Neutrophil (primary cell): ENCODE data around the gene PPM1A.
A peak's percentile ranks its signal among the peaks of the same experiment; 100 is the strongest.

ENCODE experiments used
- H3K27ac ChIP-seq: fragments of 200-600 bp; sonication (generic); 2 replicates; pipeline ENCODE4 v1.5.1; 2016; ENCODE audit warnings: mild to moderate bottlenecking, moderate library complexity
- H3K27me3 ChIP-seq: fragments of 200-600 bp; sonication (generic); 2 replicates; pipeline ENCODE4 v1.6.0; 2016; ENCODE audit warnings: mild to moderate bottlenecking
- H3K36me3 ChIP-seq: fragments of 200-600 bp; sonication (generic); 2 replicates; pipeline ENCODE4 v1.5.1; 2017
- H3K4me1 ChIP-seq, 2 experiments: fragments of 200-600 bp in 1 of 2; sonication (generic) in 1 of 2; 1 replicate in 1 of 2; 2 replicates in 1 of 2; pipeline versions ENCODE4 v1.5.1 to v1.6.1; 2013 to 2016; ENCODE audit warnings: low read depth in 1 of 2, low read length in 1 of 2, mild to moderate bottlenecking in 1 of 2, moderate library complexity in 1 of 2; ENCODE audit not compliant: control insufficient read depth in 1 of 2, insufficient read depth in 1 of 2
- H3K4me3 ChIP-seq, 2 experiments: fragments of 200-600 bp in 1 of 2; sonication (generic) in 1 of 2; 1 replicate in 1 of 2; 2 replicates in 1 of 2; pipeline ENCODE4 v1.5.1; 2013 to 2016; ENCODE audit warnings: low read depth in 1 of 2, low read length in 1 of 2, mild to moderate bottlenecking in 1 of 2, moderate library complexity in 1 of 2
- H3K9me3 ChIP-seq: fragments of 200-600 bp; sonication (generic); 2 replicates; pipeline ENCODE4 v1.5.1; 2016
- TF ChIP-seq, protein P1 (sequence below): fragments of 200-600 bp; sonication (generic); IDR thresholded peaks from 2 replicates; pipeline ENCODE4 v1.5.1; 2016; ENCODE audit warnings: antibody characterized with exemption

Gene PPM1A

DNA sequence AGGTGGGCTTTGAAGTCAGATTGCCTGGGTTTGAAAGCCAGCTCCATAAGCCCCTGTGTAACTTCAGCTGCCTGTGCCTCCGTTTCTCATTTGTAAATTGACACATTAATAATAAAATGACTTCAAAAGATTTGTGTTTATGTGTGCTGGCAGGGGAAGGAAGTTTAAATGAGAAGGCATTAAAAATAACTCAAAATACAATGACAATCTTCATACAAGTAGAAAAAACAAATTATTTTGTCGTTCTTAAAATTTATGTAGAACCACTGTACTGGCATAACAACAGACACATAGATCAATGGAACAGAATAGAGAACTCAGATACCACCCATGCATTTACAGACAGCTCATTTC is 83.0 kb downstream of the PPM1A start:
- H3K4me1 ChIP-seq: peaks cover 17% of the 10 kb centered on the region in 2 experiments
- no peaks in the 10 kb centered on the region for H3K9me3 ChIP-seq
- TF ChIP-seq, protein P1, sequence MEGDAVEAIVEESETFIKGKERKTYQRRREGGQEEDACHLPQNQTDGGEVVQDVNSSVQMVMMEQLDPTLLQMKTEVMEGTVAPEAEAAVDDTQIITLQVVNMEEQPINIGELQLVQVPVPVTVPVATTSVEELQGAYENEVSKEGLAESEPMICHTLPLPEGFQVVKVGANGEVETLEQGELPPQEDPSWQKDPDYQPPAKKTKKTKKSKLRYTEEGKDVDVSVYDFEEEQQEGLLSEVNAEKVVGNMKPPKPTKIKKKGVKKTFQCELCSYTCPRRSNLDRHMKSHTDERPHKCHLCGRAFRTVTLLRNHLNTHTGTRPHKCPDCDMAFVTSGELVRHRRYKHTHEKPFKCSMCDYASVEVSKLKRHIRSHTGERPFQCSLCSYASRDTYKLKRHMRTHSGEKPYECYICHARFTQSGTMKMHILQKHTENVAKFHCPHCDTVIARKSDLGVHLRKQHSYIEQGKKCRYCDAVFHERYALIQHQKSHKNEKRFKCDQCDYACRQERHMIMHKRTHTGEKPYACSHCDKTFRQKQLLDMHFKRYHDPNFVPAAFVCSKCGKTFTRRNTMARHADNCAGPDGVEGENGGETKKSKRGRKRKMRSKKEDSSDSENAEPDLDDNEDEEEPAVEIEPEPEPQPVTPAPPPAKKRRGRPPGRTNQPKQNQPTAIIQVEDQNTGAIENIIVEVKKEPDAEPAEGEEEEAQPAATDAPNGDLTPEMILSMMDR: no peak
- no peaks in the 10 kb centered on the region for H3K36me3 ChIP-seq
- peaks cover 76% of the 10 kb centered on the region for H3K27me3 ChIP-seq
- peak overlapping the region in 1 of 2 experiments; percentile 51 for H3K4me3 ChIP-seq
- H3K27ac ChIP-seq: no peak overlapping the region

- peaks cover 71% of the 10 kb centered on the region for H3K27me3 ChIP-seq
- no peak overlapping the region for H3K27ac ChIP-seq
- H3K9me3 ChIP-seq: no peaks in the 10 kb centered on the region
- no peak overlapping the region for H3K4me3 ChIP-seq
- TF ChIP-seq, protein P1: no peak
- peaks cover 11% of the 10 kb centered on the region in 2 experiments for H3K4me1 ChIP-seq
- no peaks in the 10 kb centered on the region for H3K36me3 ChIP-seq
These were observed 83.8 kb downstream of the PPM1A start for GRCh38 chr14:60332869-60333268.

DNA sequence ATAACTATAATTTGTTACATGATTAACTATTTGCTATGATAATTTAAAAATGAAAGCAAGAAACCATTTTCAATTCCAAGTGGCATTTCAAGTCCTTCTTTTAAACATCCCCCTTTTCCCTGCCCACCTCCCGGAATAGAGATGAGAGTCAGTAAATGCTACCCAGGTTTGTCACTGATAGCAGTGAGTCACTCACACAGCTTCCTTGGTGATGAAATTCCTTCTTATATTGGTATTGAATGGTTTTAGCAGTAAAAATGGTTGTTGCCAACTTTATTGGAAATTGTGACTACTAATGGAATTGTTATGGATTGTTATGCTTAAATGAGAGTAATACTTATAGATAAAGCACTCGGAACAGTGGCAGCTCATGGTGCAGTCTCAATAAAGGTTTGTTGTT is 90.5 kb downstream of the PPM1A start:
- Histone ChIP-seq H3K36me3 (no peaks in the 10 kb centered on the region), H3K9me3 (no peaks in the 10 kb centered on the region), H3K27me3 (peaks cover 42% of the 10 kb centered on the region), H3K4me1 (no peaks in the 10 kb centered on the region), H3K4me3 (no peak overlapping the region), H3K27ac (no peak overlapping the region)
- TF ChIP-seq, protein P1: no peak

- no peak overlapping the region for H3K27ac ChIP-seq
- H3K36me3 ChIP-seq: no peaks in the 10 kb centered on the region
- no peaks in the 10 kb centered on the region for H3K9me3 ChIP-seq
- H3K27me3 ChIP-seq: peaks cover 16% of the 10 kb centered on the region
- no peaks in the 10 kb centered on the region for H3K4me1 ChIP-seq
- H3K4me3 ChIP-seq: no peak overlapping the region
- TF ChIP-seq, protein P1: no peak
These were observed 94.6 kb downstream of the PPM1A start for GRCh38 chr14:60343571-60344071.

- TF ChIP-seq, protein P1: no peak
These were observed 95.7 kb downstream of the PPM1A start for GRCh38 chr14:60344751-60345150.

DNA sequence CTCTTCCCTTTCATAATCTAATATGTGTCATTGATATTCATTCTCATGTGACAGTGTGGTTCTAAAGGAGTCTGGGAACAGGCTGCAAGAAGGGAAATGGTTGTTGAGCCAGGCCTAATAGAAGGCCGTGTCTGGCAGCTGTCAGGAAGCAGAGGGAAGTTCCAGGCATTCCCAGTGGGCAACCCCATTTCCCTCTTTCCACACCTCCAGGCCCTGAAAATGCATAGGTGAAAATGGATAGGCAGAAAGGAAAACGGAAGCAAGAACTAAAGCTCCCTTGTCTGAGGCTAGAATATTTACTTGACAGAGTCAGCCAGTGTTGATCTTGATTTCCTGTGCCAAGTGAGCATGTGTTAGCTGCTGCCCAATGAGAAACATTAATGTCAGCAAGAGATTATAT is 97.7 kb downstream of the PPM1A start:
- H3K4me3 ChIP-seq: no peak overlapping the region
- no peaks in the 10 kb centered on the region for H3K9me3 ChIP-seq
- H3K36me3 ChIP-seq: no peaks in the 10 kb centered on the region
- TF ChIP-seq, protein P1: no peak
- H3K4me1 ChIP-seq: no peaks in the 10 kb centered on the region
- peaks cover 21% of the 10 kb centered on the region for H3K27me3 ChIP-seq
- no peak overlapping the region for H3K27ac ChIP-seq

More at GRCh38 chr14:60344751-60345150, 95.7 kb downstream of the PPM1A start:
- Histone ChIP-seq H3K4me1 (no peaks in the 10 kb centered on the region), H3K27ac (no peak overlapping the region), H3K36me3 (no peaks in the 10 kb centered on the region), H3K9me3 (no peaks in the 10 kb centered on the region), H3K27me3 (peaks cover 5% of the 10 kb centered on the region), H3K4me3 (no peak overlapping the region)
